Femur (tissue), 1 donor: Measurements from ENCODE around the gene EIF3J.
"Not testable (repeated sequence)": the region's sequence is repeated elsewhere in the genome, so short reads cannot be mapped to it uniquely, and the experiment has no call there.

Source experiments
- DNase-seq: peaks from one replicate; pipeline ENCODE4 v3.0.0-alpha.2; 2017

The EIF3J gene

DNA sequence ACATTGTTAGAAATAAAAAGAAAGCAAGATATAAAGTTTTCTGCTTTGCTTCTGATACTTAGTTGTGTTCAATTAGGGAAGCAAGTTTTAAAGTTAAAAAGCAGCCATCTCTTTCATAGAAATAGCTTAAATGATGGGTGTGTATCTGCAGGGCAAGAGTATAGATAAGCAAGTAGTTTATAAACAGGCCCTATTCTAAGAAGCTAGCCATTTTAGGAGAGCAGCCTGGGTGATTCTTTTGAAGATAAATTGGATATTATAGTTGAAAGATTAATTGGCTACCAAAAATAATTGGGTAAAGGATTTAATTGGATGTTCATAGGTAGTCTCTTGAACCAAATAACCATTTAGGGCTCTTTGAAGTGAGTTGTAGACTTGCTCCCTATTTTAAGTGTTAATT lies 5.6 kb downstream of the EIF3J start:
- DNase-seq, result no peak

DNA sequence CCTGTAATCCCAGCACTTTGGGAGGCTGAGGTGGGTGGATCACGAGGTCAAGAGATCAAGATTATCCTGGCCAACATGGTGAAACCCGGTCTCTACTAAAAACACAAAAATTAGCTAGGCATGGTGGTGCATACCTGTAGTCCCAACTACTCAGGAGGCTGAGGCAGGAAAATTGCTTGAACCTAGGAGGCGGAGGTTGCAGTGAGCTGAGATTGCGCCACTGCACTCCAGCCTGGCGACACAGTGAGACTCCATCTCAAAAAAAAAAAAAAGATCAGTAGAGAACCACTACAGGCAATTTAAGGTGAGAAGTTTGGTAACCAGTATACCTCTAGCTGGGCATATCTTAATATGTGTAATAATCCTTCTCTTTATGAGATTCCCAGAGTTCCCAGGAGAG lies 7.8 kb downstream of the EIF3J start:
- not testable (repeated sequence) for DNase-seq

DNA sequence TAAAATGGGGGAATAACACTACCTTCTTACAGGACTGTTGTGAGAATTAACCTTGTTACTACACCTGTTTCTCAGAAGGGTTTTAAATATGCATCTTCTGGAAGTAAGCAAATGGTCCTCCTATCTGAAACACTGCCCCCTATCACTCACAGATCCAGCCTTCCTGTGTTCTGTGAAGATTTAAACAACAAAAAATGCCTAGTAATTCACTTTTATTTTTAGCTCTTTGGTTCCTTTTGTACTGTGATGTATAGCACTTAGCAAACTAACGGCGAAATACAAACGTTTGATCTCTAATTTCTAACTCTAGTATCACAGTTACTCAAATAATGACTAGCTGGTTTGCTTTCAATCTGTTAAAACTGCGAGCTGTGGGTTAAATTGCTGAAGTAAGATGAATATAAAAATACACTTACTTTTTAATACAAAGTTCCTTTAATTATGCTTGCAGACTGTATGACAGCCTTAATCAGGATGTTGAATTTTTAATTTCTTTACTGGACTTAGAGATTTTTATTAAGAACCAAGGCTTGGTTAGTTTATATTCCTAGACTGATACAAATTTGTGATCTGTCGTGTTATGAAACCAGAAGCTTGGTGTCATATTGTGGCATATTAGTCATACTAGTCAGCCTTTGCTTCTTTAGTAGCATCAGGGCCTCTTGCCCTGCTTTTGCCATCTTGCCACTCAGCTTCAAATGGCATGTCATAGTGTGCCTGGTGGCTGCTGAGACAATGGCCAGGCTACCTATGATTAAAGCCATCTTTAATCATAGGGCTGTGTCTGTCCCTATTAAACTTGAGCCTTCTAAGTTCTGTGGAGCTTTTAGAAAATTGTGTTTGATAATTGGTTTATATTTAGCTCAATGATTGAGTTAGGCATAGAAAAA lies 9.2 kb downstream of the EIF3J start:
- DNase-seq, result no peak

DNA sequence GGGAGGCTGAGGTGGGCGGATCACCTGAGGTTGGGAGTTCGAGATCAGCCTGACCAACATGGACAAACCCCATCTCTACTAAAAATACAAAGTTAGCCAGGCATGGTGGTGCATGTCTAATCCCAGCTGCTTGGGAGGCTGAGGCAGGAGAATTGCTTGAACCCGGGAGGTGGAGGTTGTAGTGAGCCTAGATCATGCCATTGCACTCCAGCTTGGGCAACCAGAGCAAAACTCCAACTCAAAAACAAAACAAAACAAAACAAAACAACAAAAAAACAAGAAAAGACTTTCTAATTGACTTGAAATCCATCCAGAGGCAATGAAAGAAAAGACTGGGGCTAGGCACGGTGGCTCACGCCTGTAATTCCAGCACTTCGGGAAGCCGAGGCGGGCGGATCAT lies 12.2 kb downstream of the EIF3J start:
- not testable (repeated sequence) for DNase-seq

DNA sequence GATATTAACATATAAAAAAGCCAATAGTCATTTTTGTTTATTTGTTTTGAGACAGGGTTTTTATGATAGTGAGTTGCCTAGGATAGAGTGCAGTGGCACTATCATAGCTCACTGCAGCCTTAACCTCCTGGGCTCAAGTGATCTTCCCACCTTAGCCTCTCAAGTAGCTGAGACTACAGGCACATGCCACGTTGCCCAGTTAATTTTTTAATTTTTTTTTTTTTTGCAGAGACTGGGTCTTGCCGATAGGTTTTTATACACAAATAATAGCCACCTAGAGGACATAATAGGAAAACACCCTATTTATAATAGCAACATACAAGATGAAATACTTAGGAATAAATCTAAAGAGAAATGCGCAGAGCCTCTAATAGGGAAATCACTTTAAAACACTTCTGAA lies 13.3 kb downstream of the EIF3J start:
- DNase-seq, result no peak

DNA sequence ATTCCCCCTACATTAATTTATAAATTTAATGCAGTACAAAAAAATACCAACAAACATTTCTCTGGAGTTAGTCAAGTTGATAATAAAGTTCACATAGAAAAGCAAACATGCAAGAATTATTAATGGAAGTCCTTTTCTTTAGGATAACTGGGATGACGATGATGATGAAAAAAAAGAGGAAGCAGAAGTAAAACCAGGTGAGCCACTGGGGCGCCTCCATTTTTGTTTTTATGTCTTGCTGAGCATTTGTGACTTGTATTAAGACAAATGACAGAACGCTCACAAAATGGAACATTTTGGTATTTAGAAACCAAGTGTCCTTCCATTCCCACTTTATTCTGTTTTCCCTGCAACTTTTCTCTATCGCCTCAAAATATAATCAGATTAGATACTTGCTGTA lies 13.8 kb downstream of the EIF3J start:
- no peak for DNase-seq

DNA sequence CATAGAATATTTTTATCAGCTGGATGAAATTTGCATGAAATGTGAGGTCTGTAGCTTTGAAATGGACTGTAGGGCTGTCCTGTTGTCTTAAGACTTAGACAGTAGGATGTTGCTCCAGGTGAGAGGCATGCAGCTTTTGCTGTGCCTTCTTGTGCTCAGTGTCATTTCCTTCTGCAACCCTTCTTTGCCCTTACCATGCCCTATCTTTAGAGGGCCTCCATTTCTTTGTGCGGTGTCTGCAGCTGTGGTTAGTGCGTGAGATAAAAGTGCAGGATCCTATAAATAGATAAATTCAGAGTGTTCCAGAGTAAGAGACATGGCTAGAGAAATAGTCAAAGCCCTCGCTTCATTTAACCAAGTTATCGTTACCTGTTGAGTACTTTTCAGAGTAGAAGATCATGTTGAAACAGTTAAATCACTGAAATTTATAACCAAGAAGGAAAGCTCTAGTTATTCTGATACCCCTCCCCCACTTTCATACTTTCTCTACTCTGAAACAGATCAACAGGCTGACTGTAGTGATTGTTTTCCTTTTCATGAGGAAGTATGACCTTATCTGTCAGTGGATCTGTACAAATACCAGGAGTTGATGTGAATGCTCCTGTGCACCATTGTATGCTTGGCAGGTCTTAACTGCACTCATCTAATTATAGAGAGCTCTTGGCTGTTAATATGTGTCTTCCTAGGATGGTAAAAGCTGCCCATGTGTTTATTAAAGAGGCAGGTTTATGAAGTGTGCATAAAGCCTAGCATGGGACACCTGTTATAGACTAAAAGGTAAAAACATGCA lies 18.2 kb downstream of the EIF3J start:
- DNase-seq, result no peak

DNA sequence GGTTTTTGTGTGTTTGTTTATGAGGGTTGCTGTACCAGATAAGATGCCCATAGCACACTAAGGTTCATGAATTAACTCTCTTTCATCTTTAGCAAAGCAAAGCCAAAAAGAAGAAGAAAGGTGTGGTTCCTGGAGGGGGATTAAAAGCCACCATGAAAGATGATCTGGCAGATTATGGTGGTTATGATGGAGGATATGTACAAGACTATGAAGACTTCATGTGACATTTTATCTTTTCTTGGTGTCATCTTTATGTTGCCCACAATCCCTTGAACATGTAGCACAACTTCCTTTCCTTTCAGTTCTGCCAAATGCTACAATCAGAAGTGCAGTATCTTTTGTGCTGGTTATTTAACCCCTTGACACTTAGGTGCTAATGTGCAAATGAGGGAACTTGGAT lies 24.0 kb downstream of the EIF3J start:
- DNase-seq, result not testable (repeated sequence)

DNA sequence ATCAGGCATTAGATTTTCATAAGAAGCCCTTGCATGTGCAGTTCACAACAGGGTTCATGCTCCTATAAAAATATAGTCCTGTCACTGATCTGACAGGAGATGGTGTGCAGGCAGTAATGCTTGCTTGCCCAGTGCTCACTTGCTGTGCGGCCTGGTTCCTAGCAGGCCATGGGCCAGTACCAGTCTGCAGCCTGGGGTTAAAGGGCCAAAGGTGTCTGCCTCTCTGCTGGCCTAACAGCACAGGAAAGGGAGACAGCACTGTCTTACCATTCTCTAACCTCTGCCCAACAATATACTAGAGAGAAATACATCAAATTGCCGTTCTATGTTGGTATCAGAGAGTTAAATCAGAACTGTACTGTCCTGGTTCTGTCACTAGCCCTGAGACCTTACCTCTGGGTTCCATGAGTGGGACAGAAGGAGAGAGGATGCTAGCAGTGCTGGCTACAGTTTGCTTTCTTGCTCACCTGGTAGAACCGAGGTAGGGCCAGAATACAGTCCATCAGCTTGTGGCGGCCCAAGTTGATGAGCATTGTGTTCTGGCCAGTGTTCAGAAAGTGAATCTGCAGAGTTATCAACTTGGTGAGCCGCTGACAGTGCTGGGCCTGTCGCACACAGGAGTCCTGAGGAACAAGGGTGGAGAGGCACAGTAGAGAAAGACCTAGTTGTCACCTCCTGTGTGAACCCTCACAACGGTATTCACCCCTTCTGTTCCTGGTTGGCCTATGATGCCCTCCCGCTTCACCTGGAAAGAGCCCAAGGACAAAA lies 28.6 kb downstream of the EIF3J start:
- DNase-seq, result no peak

DNA sequence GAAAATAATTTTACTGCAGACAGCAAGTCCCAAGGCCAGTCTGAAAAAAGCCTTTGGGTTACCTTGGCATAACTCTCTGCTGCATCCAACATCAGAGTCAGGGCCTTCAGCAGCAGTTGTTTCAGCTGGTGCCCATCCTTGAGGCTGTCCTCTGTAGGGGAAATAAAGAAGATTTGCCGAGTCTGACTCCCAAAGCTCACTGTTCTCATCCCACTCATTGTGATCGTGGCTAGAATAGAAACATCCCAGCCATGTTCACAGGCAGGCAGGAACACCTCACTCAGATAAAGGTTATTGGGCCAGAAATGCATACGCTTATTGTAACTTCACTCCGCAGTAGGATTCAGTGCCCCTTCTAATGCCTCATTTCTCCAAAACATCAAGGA lies 29.2 kb downstream of the EIF3J start:
- no peak for DNase-seq

DNA sequence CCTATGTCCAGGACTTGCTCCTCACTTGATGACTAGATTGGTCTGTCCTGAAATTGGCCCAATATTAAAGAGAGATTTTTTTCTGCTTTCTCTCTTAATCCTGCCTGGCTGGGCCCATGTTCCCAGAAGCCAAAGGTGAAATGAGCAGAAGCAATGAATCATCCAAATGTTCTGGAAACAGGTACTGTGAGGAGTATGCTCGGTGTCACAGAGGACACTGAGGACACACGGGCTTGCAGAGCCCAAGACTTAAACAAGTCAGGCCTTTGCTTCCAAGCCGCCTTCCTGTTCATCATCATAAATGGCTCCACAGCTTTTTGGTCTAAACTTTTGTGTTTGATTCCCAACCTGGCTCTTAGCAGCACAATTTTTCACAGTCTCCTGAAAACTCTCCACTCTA lies 31.4 kb downstream of the EIF3J start:
- no peak for DNase-seq

DNA sequence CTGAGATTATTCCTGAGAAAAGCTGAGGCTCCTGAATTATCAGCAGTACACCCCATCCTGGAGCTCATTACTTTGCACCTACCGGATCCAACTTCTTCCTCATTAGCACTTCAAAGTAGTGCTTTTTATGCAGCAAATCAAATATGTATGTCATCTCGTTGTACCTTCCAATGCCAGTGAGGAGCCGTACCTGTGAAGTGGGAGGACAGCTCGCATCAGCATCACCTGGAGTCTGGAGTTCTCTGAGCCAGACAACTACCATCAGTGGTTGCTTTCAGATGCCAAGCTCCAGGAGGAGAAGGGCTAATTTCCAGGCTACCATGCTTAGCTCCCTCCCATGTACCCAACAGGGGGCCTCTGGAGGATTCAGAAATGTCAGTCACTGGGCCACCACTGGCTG lies 32.4 kb downstream of the EIF3J start:
- no peak for DNase-seq

DNA sequence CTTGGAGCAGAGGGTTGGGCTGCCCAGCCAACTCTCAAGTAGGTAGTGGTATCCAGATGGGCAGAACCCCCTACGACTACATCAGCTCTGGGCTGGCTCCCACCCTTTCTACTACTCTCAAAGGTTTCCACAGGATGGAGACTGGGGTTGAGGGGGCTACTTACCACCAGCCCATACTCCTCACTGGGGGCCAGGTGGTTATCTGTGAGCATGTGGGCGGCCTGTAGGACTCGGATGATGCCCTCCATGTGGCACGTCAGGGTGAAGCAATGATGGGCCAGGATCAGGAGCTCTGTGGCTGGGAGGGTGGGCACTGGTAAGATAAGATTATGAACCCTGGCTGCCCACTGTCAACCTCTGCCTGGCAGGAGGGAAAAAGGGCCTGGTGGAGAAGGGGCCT lies 33.4 kb downstream of the EIF3J start:
- no peak for DNase-seq

DNA sequence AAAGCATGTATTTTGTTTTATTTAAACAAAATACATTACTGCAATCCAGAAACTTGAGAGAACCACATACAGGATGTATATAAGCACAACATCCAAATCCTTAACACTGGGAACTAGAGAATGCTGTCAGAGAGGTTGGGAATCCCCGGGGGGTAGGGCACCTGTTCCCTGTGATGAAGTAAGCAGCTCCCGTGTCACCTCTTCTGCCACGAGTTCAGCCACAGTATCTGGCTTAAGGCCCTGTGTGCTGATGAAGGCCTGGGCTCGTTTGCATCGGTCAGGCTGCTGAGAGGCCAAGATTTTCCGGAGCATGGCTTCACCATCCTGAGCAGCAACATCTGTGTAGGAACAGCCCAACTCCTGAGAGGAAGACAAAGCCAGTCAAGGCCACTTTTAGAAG lies 36.4 kb downstream of the EIF3J start:
- no peak for DNase-seq

DNA sequence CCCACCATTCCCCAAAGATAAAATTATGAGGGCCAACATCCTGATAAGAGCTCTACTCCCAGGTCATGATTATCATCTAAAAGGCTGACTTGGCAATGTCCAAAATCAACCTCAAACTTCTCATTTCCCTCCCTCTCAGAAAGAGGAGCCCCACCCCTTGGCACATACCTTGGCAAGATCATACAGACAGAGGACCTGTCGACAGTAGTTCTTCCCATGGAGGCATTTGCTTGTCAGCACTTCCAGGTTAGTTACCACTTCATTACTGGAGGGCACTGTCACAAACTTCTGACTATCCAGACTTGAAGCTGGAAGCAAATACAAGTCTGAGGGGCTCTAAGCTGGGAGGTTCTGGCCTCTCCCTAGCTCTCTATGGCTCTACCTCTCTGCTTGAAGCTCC lies 37.8 kb downstream of the EIF3J start:
- DNase-seq, result no peak

DNA sequence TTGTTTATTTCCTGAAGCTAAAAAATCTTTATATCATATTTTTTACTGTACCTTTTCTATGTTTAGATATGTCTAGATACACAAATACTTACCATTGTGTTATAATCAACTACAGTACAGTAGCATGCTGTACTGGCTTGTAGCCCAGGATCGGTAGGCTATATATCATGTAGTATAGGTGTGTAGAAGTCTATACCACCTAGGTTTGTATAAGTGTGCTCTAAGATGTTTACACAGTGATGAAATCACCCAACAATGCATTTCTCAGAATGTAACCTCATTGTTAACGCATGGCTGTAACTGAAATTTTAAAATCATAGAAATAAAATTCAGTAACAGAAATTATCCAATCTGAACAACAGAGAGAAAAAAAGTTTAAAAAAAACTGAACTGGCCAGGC lies 43.2 kb downstream of the EIF3J start:
- no peak for DNase-seq

DNA sequence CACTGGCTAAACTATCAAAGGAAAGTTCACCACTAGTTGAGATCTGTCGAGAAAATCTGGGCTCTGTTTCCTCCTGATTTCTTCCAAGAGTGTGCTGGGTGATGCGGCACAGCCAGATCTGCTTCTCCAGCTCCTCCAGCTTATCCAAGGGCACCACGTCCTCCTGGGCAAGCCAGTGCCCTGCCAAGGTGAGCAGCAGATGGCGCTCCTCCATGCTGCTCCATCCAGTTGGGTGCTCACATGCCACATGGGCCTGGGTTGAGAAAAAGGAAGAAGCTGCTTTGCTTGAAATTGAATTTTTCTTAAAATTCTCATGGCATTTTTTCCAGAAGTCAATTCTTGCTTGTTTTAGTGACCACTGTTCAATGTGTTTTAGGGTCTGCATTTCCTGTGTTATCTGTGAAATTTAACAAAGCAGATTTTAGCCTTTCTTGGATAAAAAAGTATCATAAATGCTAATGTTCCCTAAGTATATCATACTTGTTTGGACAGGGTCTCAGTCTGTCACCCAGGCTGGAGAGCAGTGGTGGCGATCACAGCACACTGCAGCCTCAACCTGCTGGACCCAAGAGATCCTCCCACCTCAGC lies 47.3 kb downstream of the EIF3J start:
- no peak for DNase-seq

DNA sequence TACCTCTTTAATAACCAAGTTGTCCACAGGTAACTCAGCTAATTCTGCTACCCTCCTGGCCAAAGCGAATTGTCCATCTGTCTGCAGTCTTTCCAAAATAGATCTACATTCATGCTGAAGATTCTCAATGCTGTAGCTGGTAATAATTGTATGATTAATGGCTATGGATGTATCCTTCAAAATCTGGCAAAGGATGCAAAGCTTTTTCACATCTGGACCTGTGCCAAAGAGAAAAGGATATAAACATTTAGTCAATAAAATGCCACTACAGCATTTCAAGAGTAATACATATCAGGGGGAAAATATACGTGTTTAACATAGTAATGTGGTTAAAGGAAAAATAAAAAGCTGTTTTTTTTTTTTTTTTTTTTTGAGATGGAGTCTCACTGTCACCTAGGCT lies 48.7 kb downstream of the EIF3J start:
- no peak for DNase-seq

DNA sequence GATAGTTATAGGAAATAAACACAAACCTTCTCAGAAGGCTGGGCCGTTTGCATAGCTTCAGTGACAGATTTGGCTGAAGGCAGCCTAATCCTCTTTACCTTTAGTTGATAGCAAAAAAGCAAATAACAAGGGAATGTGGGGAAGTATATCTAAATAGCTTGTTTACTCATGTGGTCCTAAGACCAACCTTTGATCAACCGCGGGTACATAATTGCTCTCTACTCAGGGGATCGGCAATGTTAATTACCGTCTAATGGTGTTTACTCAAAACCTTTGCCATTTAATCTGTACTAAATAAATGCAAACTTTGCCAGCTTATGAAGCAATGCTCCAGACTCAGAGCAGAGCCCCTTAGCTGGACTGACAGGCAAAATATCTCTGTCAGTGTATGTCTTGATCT lies 51.6 kb downstream of the EIF3J start:
- DNase-seq, result no peak

DNA sequence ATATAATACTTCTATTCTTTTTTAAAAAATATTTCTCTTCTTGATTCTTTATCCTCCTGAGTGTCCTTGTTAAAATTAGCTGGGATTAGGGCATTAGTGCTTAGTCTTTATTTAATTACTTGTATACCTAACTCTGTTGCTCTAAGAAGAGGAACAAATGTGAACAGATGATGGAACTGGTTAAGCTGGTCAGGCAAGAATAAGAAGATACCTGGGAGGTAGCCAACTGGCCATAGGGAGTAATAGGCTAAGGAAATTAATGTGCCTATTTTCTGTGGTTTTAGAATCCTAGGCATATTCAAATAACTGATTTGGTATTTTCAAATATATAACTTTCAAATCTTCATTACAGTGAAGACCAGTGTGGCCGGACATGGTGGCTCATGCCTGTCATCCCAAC lies 54.4 kb downstream of the EIF3J start:
- no peak for DNase-seq

DNA sequence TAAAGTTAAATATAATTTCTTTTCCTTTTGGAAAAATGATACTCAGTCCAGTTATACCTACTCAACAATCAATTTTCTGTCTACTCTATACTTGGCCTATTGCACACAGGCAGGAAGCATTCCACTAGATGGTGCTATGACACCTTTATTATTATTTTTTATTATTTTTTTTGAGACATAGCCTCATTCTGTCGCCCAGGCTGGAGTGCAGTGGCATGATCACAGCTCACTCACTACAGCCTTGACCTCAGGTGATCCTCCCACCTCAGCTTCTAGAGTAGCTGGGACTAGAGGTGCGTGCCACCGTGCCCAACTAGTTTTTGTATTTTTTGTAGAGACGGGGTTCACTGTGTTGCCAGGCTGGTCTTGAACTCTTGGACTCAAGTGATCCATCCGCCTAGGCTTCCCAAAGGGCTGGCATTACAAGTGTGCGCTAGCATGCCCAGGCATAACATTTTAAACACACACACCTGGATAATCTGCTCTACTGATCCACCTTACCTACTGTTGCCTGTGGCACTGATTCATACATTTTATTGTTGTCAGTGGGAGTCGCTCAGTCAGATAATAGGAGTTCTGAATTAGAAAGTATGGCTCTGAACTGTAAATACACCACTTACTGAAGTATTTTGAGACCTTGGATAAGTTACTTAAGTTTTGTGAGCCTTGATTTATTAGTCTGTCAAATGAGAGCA lies 56.2 kb downstream of the EIF3J start:
- DNase-seq, result no peak

DNA sequence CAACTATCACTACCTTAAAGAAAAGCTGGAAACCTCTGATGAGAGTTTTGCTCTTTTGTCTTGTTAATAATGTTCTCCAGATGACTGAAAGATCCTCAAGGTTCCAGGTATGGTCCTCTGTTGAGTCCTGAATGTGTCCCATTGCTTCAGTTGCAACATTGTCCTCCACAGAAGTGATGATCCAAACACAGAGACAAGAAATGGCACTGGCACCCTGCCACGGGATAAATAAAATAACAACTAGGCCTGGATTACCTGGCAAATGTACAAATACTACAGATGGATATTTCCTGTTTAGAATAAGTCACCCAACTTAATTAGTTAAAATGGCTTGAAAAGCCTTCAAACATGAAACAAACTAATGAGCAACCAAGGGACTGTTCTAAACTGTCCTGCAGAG lies 58.3 kb downstream of the EIF3J start:
- no peak for DNase-seq
